IMR-90 (cell line): ENCODE results near the gene MAML3. TPM values are rescaled to one million over a fixed set of nuclear protein-coding genes. Genes with fewer than 3 reads are reported as not detected.

ENCODE experiments used
- ATAC-seq: fragments of 200-7000 bp; cut with Tn5 transposase; 2 replicates; pipeline ENCODE4 v1.9.1; 2020; ENCODE audit warnings: low read depth, mild to moderate bottlenecking, moderate library complexity
- BruUV-seq: library from RNA; stranded (reverse); fragments of 400-500 nt; replicated peaks from 2 replicates; lab custom pipeline; 2021; lab: Mats Ljungman, UMichigan
- CTCF ChIA-PET: fragments of 300-600 bp; formaldehyde crosslinking; extraction: SDS; loops from one replicate; lab custom pipeline; 2021; ENCODE audit warnings: antibody characterized with exemption; lab: Yijun Ruan, JAX
- POLR2A ChIA-PET: fragments of 300-600 bp; sonication (Branson Sonifier 250); formaldehyde crosslinking; loops from one replicate; lab custom pipeline; 2022; ENCODE audit warnings: antibody characterized with exemption; ENCODE audit not compliant: unreplicated experiment; lab: Charles Lee
- DNase-seq: peaks from one replicate; pipeline ENCODE4 v3.0.0; 2013
- H2AFZ ChIP-seq: replicated peaks from 2 replicates; pipeline ENCODE3; 2013; ENCODE audit warnings: low read length, mild to moderate bottlenecking; ENCODE audit not compliant: poor library complexity
- H2AK5ac ChIP-seq: 2 replicates; pipeline ENCODE4 v1.6.1; 2013; ENCODE audit warnings: low read depth, low read length, inconsistent platforms
- H2AK9ac ChIP-seq: replicated peaks from 2 replicates; pipeline ENCODE3; 2013; ENCODE audit warnings: mild to moderate bottlenecking, low read depth, low read length, moderate library complexity; ENCODE audit not compliant: poor library complexity
- H2BK120ac ChIP-seq: 2 replicates; pipeline ENCODE4 v1.6.1; 2013; ENCODE audit warnings: low read depth, low read length, inconsistent platforms
- H2BK15ac ChIP-seq: 3 replicates; pipeline ENCODE4 v1.6.1; 2013; ENCODE audit warnings: low read depth, low read length, inconsistent platforms
- H2BK20ac ChIP-seq: 2 replicates; pipeline ENCODE4 v1.6.1; 2013; ENCODE audit warnings: low read depth, mild to moderate bottlenecking, inconsistent platforms, low read length, moderate library complexity
- H2BK5ac ChIP-seq: 2 replicates; pipeline ENCODE4 v1.6.1; 2013; ENCODE audit warnings: mild to moderate bottlenecking, low read depth, low read length, inconsistent platforms; ENCODE audit not compliant: poor library complexity, severe bottlenecking
- H3K14ac ChIP-seq: replicated peaks from 2 replicates; pipeline ENCODE4 v1.6.1; 2013; ENCODE audit warnings: low read depth, low read length, inconsistent platforms
- H3K18ac ChIP-seq: 2 replicates; pipeline ENCODE4 v1.6.1; 2013; ENCODE audit warnings: low read depth, low read length, control low read depth
- H3K23ac ChIP-seq: 2 replicates; pipeline ENCODE4 v1.6.1; 2013; ENCODE audit warnings: low read depth, low read length, inconsistent platforms
- H3K27ac ChIP-seq: 2 replicates; pipeline ENCODE4 v1.5.1; 2013; ENCODE audit warnings: mild to moderate bottlenecking, control low read depth, low read length; ENCODE audit not compliant: insufficient read depth
- H3K27me3 ChIP-seq: 2 replicates; pipeline ENCODE4 v1.6.1; 2013; ENCODE audit warnings: low read length; ENCODE audit not compliant: control insufficient read depth, insufficient read depth
- H3K36me3 ChIP-seq: 2 replicates; pipeline ENCODE4 v1.6.1; 2013; ENCODE audit warnings: low read length, mixed read lengths; ENCODE audit not compliant: control insufficient read depth, insufficient read depth
- H3K4ac ChIP-seq: 2 replicates; pipeline ENCODE4 v1.6.1; 2013; ENCODE audit warnings: low read depth, low read length, inconsistent platforms
- H3K4me1 ChIP-seq: 2 replicates; pipeline ENCODE4 v1.6.1; 2013; ENCODE audit warnings: low read length, mixed read lengths; ENCODE audit not compliant: control insufficient read depth, insufficient read depth
- H3K4me2 ChIP-seq: 2 replicates; pipeline ENCODE4 v1.6.1; 2013; ENCODE audit warnings: low read depth, mild to moderate bottlenecking, control low read depth, low read length, moderate library complexity
- H3K4me3 ChIP-seq: 2 replicates; pipeline ENCODE4 v1.5.1; 2013; ENCODE audit warnings: low read depth, mild to moderate bottlenecking, control low read depth, low read length, moderate library complexity; ENCODE audit not compliant: insufficient read depth
- H3K56ac ChIP-seq: 2 replicates; pipeline ENCODE4 v1.6.1; 2013; ENCODE audit warnings: low read length, inconsistent platforms; ENCODE audit not compliant: insufficient read depth; ENCODE audit errors: extremely low read depth
- H3K79me1 ChIP-seq, 2 experiments: 2 replicates each; pipeline ENCODE4 v1.6.1; 2013; ENCODE audit warnings: low read length in 2 of 2, inconsistent platforms in 1 of 2, low read depth in 1 of 2
- H3K9ac ChIP-seq: 2 replicates; pipeline ENCODE4 v1.6.1; 2013; ENCODE audit warnings: low read depth, low read length, control low read depth
- H3K9me1 ChIP-seq: 2 replicates; pipeline ENCODE4 v1.6.1; 2013; ENCODE audit warnings: low read length, inconsistent platforms; ENCODE audit not compliant: insufficient read depth
- H3K9me3 ChIP-seq: 2 replicates; pipeline ENCODE4 v1.6.1; 2013; ENCODE audit warnings: low read length; ENCODE audit not compliant: control insufficient read depth, insufficient read depth
- H4K20me1 ChIP-seq: 2 replicates; pipeline ENCODE4 v1.6.1; 2013; ENCODE audit warnings: low read length, inconsistent platforms; ENCODE audit not compliant: insufficient read depth
- H4K5ac ChIP-seq: 2 replicates; pipeline ENCODE4 v1.6.1; 2013; ENCODE audit warnings: mild to moderate bottlenecking, low read depth, low read length, control low read depth
- H4K8ac ChIP-seq, 2 experiments: 2 replicates each; pipeline ENCODE4 v1.6.1; 2013; ENCODE audit warnings: low read depth in 2 of 2, low read length in 2 of 2, control low read depth in 1 of 2, inconsistent platforms in 1 of 2
- H4K91ac ChIP-seq: 2 replicates; pipeline ENCODE4 v1.6.1; 2013; ENCODE audit warnings: low read depth, low read length, inconsistent platforms; ENCODE audit not compliant: insufficient read depth
- BHLHE40 ChIP-seq: fragments of 150-350 bp; IDR thresholded peaks from 2 replicates; pipeline ENCODE4 v1.6.1; 2016; ENCODE audit warnings: mild to moderate bottlenecking, low read depth, low read length
- CHD1 ChIP-seq: IDR thresholded peaks from 2 replicates; pipeline ENCODE4 v1.6.1; 2012; ENCODE audit warnings: low read depth, low read length, improper control_type of control experiment
- FOS ChIP-seq: fragments of 150-350 bp; IDR thresholded peaks from 2 replicates; pipeline ENCODE4 v1.6.1; 2016; ENCODE audit warnings: low read depth, low read length
- MAZ ChIP-seq: IDR thresholded peaks from 2 replicates; pipeline ENCODE4 v1.6.1; 2012; ENCODE audit warnings: low read depth, mild to moderate bottlenecking, low read length, improper control_type of control experiment, moderate library complexity, borderline replicate concordance
- MXI1 ChIP-seq: IDR thresholded peaks from 2 replicates; pipeline ENCODE4 v1.6.1; 2012; ENCODE audit warnings: low read depth, mild to moderate bottlenecking, low read length, moderate library complexity, borderline replicate concordance
- NFE2L2 ChIP-seq: fragments of 150-350 bp; IDR thresholded peaks from 2 replicates; pipeline ENCODE4 v1.6.1; 2016; ENCODE audit warnings: low read depth, mild to moderate bottlenecking, low read length
- POLR2A ChIP-seq: IDR thresholded peaks from 2 replicates; pipeline ENCODE4 v1.6.1; 2012; ENCODE audit warnings: mild to moderate bottlenecking, low read depth, low read length
- RAD21 ChIP-seq: IDR thresholded peaks from 2 replicates; pipeline ENCODE4 v1.6.1; 2012; ENCODE audit warnings: low read length, improper control_type of control experiment
- RCOR1 ChIP-seq: IDR thresholded peaks from 2 replicates; pipeline ENCODE4 v1.6.1; 2012; ENCODE audit warnings: mild to moderate bottlenecking, low read length, improper control_type of control experiment; ENCODE audit not compliant: insufficient replicate concordance
- RFX5 ChIP-seq: IDR thresholded peaks from 2 replicates; pipeline ENCODE4 v1.8.0; 2012; ENCODE audit warnings: low read depth, mild to moderate bottlenecking, low read length, moderate library complexity
- SMC3 ChIP-seq: fragments of 150-350 bp; IDR thresholded peaks from 2 replicates; pipeline ENCODE4 v1.6.1; 2016; ENCODE audit warnings: low read depth, mild to moderate bottlenecking, antibody characterized with exemption, low read length, moderate library complexity
- WGBS, 2 experiments: methylation state at CpG; one replicate each; pipeline versions ENCODE4 v1.1.5 to v1.1.7; 2013; ENCODE audit warnings: missing lambda C conversion rate in 2 of 2; ENCODE audit not compliant: insufficient read length in 1 of 2; ENCODE audit errors: extremely low coverage in 2 of 2; 5-methylcytosine and 5-hydroxymethylcytosine counted together
- dilution Hi-C: fragments of 300-500 bp; cut with HindIII; formaldehyde crosslinking; loops from one replicate; pipeline ENCODE4 v1.14.3; 2018; ENCODE audit warnings: low sequenced_read_pairs; ENCODE audit not compliant: unreplicated experiment
- in situ Hi-C: fragments of 300-500 bp; cut with MboI; formaldehyde crosslinking; loops from 3 replicates; pipeline ENCODE4 v1.14.3; 2019; ENCODE audit warnings: low sequenced_read_pairs, inconsistent platforms, mixed read lengths
- intact Hi-C: fragments of 100-400 bp; cut with micrococcal nuclease; formaldehyde crosslinking; loops from 2 replicates; pipeline ENCODE4 v1.10.0; 2022
- polyA plus RNA-seq, 3 experiments: library from polyadenylated mRNA; depleted of rRNA; stranded (reverse); fragments of >200 nt; gene quantifications; 2 replicates each; pipeline ENCODE4 v1.2.3, GENCODE V29; 2012; ENCODE audit warnings: low replicate concordance in 1 of 3
- total RNA-seq: library from RNA; depleted of rRNA; stranded (reverse); fragments of >200 nt; gene quantifications from 2 replicates; pipeline ENCODE4 v1.2.3, GENCODE V29; 2012
- TF ChIP-seq, protein P1 (sequence below): fragments of 150-350 bp; IDR thresholded peaks from 2 replicates; pipeline ENCODE4 v1.6.1; 2016; ENCODE audit warnings: low read depth, mild to moderate bottlenecking, low read length, moderate library complexity, borderline replicate concordance
- TF ChIP-seq, protein P2 (sequence below): conservative IDR thresholded peaks from 2 replicates; pipeline ENCODE4 v1.5.1; 2012; ENCODE audit warnings: mild to moderate bottlenecking, low read depth, low read length, improper control_type of control experiment
- TF ChIP-seq, protein P3 (sequence below): fragments of 150-350 bp; IDR thresholded peaks from 2 replicates; pipeline ENCODE4 v1.6.1; 2017; ENCODE audit warnings: mild to moderate bottlenecking, antibody characterized with exemption, low read length, low read depth

The MAML3 gene
- total and polyA plus RNA-seq, 2 of the 4 experiments (the other 2 are of a cell fraction): 0.90 to 1.7 TPM

- Histone ChIP-seq H3K4me3 (no peak overlapping the region), H3K18ac (no peak overlapping the region), H3K4ac (no peak overlapping the region), H3K79me1 (peaks cover 0 to 2% of the 10 kb centered on the region in 2 experiments; a peak in 1 of 4 replicates), H3K9me1 (peaks cover 5% of the 10 kb centered on the region; the same call in 1 of the 2 replicates), H3K27me3 (no peaks in the 10 kb centered on the region), H4K91ac (no peak overlapping the region), H3K14ac (no peak overlapping the region), H2BK5ac (no peak overlapping the region), H4K20me1 (no peaks in the 10 kb centered on the region), H3K23ac (no peak overlapping the region), H2AFZ (no peak overlapping the region), H2AK5ac (no peak overlapping the region), H4K8ac (no peak overlapping the region), H3K56ac (no peak overlapping the region), H3K36me3 (no peaks in the 10 kb centered on the region), H3K4me2 (no peak overlapping the region), H3K4me1 (peaks cover 3% of the 10 kb centered on the region; the same call in 1 of the 2 replicates), H2BK20ac (no peak overlapping the region), H3K9ac (no peak overlapping the region), H2AK9ac (no peak overlapping the region), H4K5ac (no peak overlapping the region), H3K9me3 (no peaks in the 10 kb centered on the region), H2BK15ac (no peak overlapping the region), H2BK120ac (no peak overlapping the region), H3K27ac (no peak overlapping the region)
- TF ChIP-seq, protein P1, sequence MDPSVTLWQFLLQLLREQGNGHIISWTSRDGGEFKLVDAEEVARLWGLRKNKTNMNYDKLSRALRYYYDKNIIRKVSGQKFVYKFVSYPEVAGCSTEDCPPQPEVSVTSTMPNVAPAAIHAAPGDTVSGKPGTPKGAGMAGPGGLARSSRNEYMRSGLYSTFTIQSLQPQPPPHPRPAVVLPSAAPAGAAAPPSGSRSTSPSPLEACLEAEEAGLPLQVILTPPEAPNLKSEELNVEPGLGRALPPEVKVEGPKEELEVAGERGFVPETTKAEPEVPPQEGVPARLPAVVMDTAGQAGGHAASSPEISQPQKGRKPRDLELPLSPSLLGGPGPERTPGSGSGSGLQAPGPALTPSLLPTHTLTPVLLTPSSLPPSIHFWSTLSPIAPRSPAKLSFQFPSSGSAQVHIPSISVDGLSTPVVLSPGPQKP: no peak
- TF ChIP-seq MXI1 (no peak), RAD21 (no peak), MAZ (no peak), CHD1 (no peak), FOS (no peak), NFE2L2 (no peak), SMC3 (no peak), POLR2A (no peak), BHLHE40 (no peak), RFX5 (no peak), RCOR1 (no peak)
- TF ChIP-seq, protein P2, sequence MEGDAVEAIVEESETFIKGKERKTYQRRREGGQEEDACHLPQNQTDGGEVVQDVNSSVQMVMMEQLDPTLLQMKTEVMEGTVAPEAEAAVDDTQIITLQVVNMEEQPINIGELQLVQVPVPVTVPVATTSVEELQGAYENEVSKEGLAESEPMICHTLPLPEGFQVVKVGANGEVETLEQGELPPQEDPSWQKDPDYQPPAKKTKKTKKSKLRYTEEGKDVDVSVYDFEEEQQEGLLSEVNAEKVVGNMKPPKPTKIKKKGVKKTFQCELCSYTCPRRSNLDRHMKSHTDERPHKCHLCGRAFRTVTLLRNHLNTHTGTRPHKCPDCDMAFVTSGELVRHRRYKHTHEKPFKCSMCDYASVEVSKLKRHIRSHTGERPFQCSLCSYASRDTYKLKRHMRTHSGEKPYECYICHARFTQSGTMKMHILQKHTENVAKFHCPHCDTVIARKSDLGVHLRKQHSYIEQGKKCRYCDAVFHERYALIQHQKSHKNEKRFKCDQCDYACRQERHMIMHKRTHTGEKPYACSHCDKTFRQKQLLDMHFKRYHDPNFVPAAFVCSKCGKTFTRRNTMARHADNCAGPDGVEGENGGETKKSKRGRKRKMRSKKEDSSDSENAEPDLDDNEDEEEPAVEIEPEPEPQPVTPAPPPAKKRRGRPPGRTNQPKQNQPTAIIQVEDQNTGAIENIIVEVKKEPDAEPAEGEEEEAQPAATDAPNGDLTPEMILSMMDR: no peak
- TF ChIP-seq, protein P3, sequence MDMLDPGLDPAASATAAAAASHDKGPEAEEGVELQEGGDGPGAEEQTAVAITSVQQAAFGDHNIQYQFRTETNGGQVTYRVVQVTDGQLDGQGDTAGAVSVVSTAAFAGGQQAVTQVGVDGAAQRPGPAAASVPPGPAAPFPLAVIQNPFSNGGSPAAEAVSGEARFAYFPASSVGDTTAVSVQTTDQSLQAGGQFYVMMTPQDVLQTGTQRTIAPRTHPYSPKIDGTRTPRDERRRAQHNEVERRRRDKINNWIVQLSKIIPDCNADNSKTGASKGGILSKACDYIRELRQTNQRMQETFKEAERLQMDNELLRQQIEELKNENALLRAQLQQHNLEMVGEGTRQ: no peak
- ChIA-PET CTCF (no interaction called here), POLR2A (no interaction called here)
- DNase-seq: no peak
- intact Hi-C loops (no loop called here), in situ Hi-C loops (no loop called here), dilution Hi-C loops (no loop called here)
- BruUV-seq: no TSS peak
- ATAC-seq: no peak
- 100% methylated on average over 1 of the region's 3 CpGs; no CpG with 5 or more reads in 1 of the 2 experiments for WGBS, 2 experiments
Observed at GRCh38 chr4:139977838-139978609, 176.0 kb downstream of the MAML3 start.
